HepG2 (cell line): Measurements from ENCODE around the gene RAMP3. TPM values are rescaled to one million over a fixed set of nuclear protein-coding genes. Genes with fewer than 3 reads are reported as not detected.
A peak's percentile ranks its signal among the peaks of the same experiment; 100 is the strongest.

Experiments used
- ATF5 ChIP-seq: sonication (generic); formaldehyde crosslinking; IDR thresholded peaks from 2 replicates; pipeline ENCODE4 v1.4.0; 2020; ENCODE audit warnings: mild to moderate bottlenecking, low read depth, missing genetic modification reagents
- CCDC6 ChIP-seq: sonication (generic); formaldehyde crosslinking; IDR thresholded peaks from 2 replicates; pipeline ENCODE4 v1.8.1; 2022; ENCODE audit warnings: mild to moderate bottlenecking, missing genetic modification reagents, moderate library complexity
- DBP ChIP-seq: sonication (generic); formaldehyde crosslinking; IDR thresholded peaks from 2 replicates; pipeline ENCODE4 v1.4.0; 2020; ENCODE audit warnings: missing genetic modification reagents; ENCODE audit errors: not compliant biosample characterization
- DPF2 ChIP-seq: sonication (generic); formaldehyde crosslinking; IDR thresholded peaks from 2 replicates; pipeline ENCODE4 v1.4.0; 2020; ENCODE audit warnings: mild to moderate bottlenecking, low read depth, missing genetic modification reagents, borderline replicate concordance
- EP300 ChIP-seq, 3 experiments: sonication (generic) in 1 of 3; formaldehyde crosslinking in 1 of 3; IDR thresholded peaks; 2 replicates each; pipeline versions ENCODE4 v1.5.1 to v1.6.1; 2011 to 2020; ENCODE audit warnings: low read depth in 2 of 3, low read length in 2 of 3, borderline replicate concordance in 1 of 3, improper control_type of control experiment in 1 of 3, mild to moderate bottlenecking in 1 of 3, missing genetic modification reagents in 1 of 3, moderate library complexity in 1 of 3
- FOXK1 ChIP-seq: sonication (generic); formaldehyde crosslinking; IDR thresholded peaks from 2 replicates; pipeline ENCODE4 v1.4.0; 2020; ENCODE audit warnings: low read depth, missing genetic modification reagents, borderline replicate concordance
- HNRNPUL1 ChIP-seq: fragments of 200-400 bp; formaldehyde crosslinking; IDR thresholded peaks from 2 replicates; pipeline ENCODE4 v1.6.1; 2017; ENCODE audit warnings: low read depth, mild to moderate bottlenecking, low read length, moderate library complexity
- JDP2 ChIP-seq: sonication (generic); formaldehyde crosslinking; IDR thresholded peaks from 2 replicates; pipeline ENCODE4 v1.8.1; 2022; ENCODE audit warnings: missing genetic modification reagents, borderline replicate concordance
- KLF16 ChIP-seq, 2 experiments: sonication (generic) in 1 of 2; formaldehyde crosslinking in 1 of 2; IDR thresholded peaks; 2 replicates each; pipeline versions ENCODE4 v1.6.1 to v1.8.0; 2016 to 2023; ENCODE audit warnings: missing genetic modification reagents in 2 of 2, missing compliant biosample characterization in 1 of 2
- MEF2D ChIP-seq: sonication (generic); formaldehyde crosslinking; IDR thresholded peaks from 2 replicates; pipeline ENCODE4 v1.5.1; 2020; ENCODE audit warnings: mild to moderate bottlenecking, missing genetic modification reagents
- NAIF1 ChIP-seq: sonication (generic); formaldehyde crosslinking; IDR thresholded peaks from 2 replicates; pipeline ENCODE4 v1.5.0; 2020; ENCODE audit warnings: mild to moderate bottlenecking, missing genetic modification reagents, borderline replicate concordance
- NFATC3 ChIP-seq: sonication (generic); formaldehyde crosslinking; IDR thresholded peaks from 2 replicates; pipeline ENCODE4 v1.5.1; 2020; ENCODE audit warnings: mild to moderate bottlenecking, missing genetic modification reagents
- NKX3-1 ChIP-seq: sonication (generic); formaldehyde crosslinking; IDR thresholded peaks from 2 replicates; pipeline ENCODE4 v1.5.0; 2020; ENCODE audit warnings: missing genetic modification reagents
- POGZ ChIP-seq: sonication (generic); formaldehyde crosslinking; IDR thresholded peaks from 2 replicates; pipeline ENCODE4 v1.4.0; 2020; ENCODE audit warnings: mild to moderate bottlenecking, missing genetic modification reagents
- POLR2AphosphoS2 ChIP-seq: IDR thresholded peaks from 2 replicates; pipeline ENCODE4 v1.6.1; 2011; ENCODE audit warnings: low read depth, low read length, improper control_type of control experiment
- TCF7 ChIP-seq: sonication (generic); IDR thresholded peaks from 2 replicates; pipeline ENCODE4 v1.6.1; 2016; ENCODE audit warnings: antibody characterized with exemption, low read depth
- ZBTB43 ChIP-seq: sonication (generic); formaldehyde crosslinking; conservative IDR thresholded peaks from 2 replicates; pipeline ENCODE4 v1.4.0; 2020; ENCODE audit warnings: missing genetic modification reagents
- ZFP36 ChIP-seq: fragments of 150-350 bp; IDR thresholded peaks from 2 replicates; pipeline ENCODE4 v1.6.1; 2018; ENCODE audit warnings: borderline replicate concordance, low read length, low read depth; ENCODE audit not compliant: partially characterized antibody
- ZFP62 ChIP-seq: sonication (generic); formaldehyde crosslinking; IDR thresholded peaks from 2 replicates; pipeline ENCODE4 v1.4.0; 2020; ENCODE audit warnings: missing genetic modification reagents
- ZNF232 ChIP-seq: sonication (generic); formaldehyde crosslinking; IDR thresholded peaks from 2 replicates; pipeline ENCODE4 v1.4.0; 2020; ENCODE audit warnings: missing genetic modification reagents, borderline replicate concordance
- ZNF333 ChIP-seq: sonication (generic); formaldehyde crosslinking; IDR thresholded peaks from 2 replicates; pipeline ENCODE4 v1.4.0; 2020; ENCODE audit warnings: mild to moderate bottlenecking, missing genetic modification reagents, borderline replicate concordance
- ZNF33A ChIP-seq: sonication (generic); formaldehyde crosslinking; IDR thresholded peaks from 2 replicates; pipeline ENCODE4 v1.5.1; 2020; ENCODE audit warnings: missing genetic modification reagents, mild to moderate bottlenecking, moderate library complexity, borderline replicate concordance
- ZNF614 ChIP-seq: IDR thresholded peaks from 2 replicates; pipeline ENCODE4 v1.6.1; 2018; ENCODE audit warnings: missing biosample characterization, missing genetic modification reagents, inconsistent platforms, borderline replicate concordance
- ZNF703 ChIP-seq: sonication (generic); formaldehyde crosslinking; IDR thresholded peaks from 2 replicates; pipeline ENCODE4 v1.5.1; 2020; ENCODE audit warnings: missing genetic modification reagents, mild to moderate bottlenecking, moderate library complexity, borderline replicate concordance
- ZNF713 ChIP-seq: sonication (generic); formaldehyde crosslinking; IDR thresholded peaks from 2 replicates; pipeline ENCODE4 v1.4.0; 2020; ENCODE audit warnings: mild to moderate bottlenecking, missing genetic modification reagents
- ZNF737 ChIP-seq: sonication (generic); formaldehyde crosslinking; IDR thresholded peaks from 2 replicates; pipeline ENCODE4 v1.5.0; 2020; ENCODE audit warnings: missing genetic modification reagents, mild to moderate bottlenecking, borderline replicate concordance
- polyA plus RNA-seq, 8 experiments: library from polyadenylated mRNA; depleted of rRNA in 3 of 8; stranded (reverse) in 7 of 8; unstranded in 1 of 8; fragments of >200 nt; fragmentation: Illumina TruSeq in 4 of 8; extraction: Trizol in 4 of 8; gene quantifications; 2 replicates each; pipeline versions ENCODE4 v1.2.1 to v1.2.3, GENCODE V29; 2011 to 2016; ENCODE audit warnings: low read depth in 4 of 8, missing spikeins in 1 of 8, mixed read lengths in 1 of 8; ENCODE audit not compliant: insufficient read depth in 1 of 8
- total RNA-seq, 5 experiments: library from RNA; depleted of rRNA; stranded (reverse); fragments of >200 nt; fragmentation: Illumina TruSeq; extraction: Trizol; gene quantifications; 2 replicates each; pipeline ENCODE4 v1.2.3, GENCODE V29; 2016; ENCODE audit warnings: low read depth in 1 of 5

The RAMP3 gene
- total and polyA plus RNA-seq, 2 of the 13 experiments (the other 11 are each of a cell fraction or from before 2014, with no cell fraction given): not detected

DNA sequence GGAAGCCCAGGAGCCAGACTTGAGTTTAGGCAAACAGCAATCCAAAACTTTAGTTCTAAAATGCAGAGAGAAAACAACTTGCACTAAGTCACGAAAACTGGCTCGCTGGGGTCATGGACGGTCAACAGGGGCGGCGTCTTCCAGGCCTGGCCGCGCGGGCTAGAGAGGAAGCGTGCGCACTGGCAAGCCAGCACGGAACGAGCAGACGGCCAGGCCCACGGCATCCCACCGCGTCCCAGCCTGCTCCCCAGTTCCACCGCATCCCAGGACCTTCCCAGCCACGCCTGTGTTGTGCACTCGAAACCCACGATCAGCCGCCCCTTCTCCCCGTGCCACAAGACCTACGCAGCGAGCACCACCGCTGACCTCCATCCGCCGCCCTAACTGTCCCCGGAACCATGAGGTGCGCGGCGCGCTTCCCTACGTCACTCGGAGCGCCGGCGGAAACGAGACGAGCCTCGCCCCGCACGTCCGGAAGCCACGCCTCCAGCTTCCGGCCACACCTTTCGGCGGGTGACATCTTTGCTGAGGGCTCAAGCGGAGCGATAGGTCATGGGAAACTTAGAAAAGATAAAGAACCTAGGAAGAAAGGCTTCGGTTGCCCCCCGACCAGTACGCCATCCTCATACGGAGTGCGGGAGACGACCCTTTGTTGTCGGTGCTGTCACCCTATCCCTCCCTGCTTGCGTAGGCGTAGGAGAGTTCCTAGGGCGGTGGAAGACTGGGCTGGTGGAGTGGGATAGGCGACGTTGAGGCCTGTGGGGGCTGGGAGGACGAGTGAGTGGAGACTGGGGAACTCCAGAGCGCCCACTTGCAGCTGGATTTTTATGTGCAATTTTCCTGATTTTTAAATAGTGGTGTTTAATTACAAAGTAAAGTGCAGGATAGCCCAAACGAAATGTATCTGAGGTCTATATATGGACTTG, 46.0 kb upstream of the RAMP3 start, which contains the start of gene TBRG4 (continued):
- peak; percentile 97 for TF ChIP-seq ZNF333 (CRISPR knock-in tag)
- peak; percentile 79; the same call in 1 of the 2 replicates for TF ChIP-seq NKX3-1 (CRISPR knock-in tag)
- no peak for TF ChIP-seq ZNF33A
- peak; percentile 60; the same call in 1 of the 2 replicates for TF ChIP-seq ZNF614 (CRISPR knock-in tag)
- TF ChIP-seq KLF16 (CRISPR knock-in tag; IDR thresholded peaks at IDR 0.05): peak in 1 of 2 experiments; percentile 78; a peak in 2 of 4 replicates
- TF ChIP-seq ZFP62: no peak
- TF ChIP-seq NAIF1: peak; percentile 90
- TF ChIP-seq HNRNPUL1: no peak
- 0 out of 2 replicates have a peak, but pooled peaks have one; percentile 36 for TF ChIP-seq ZNF232 (CRISPR knock-in tag)
- TF ChIP-seq MEF2D (CRISPR knock-in tag): peak; percentile 79
- TF ChIP-seq CCDC6 (CRISPR knock-in tag): peak; percentile 83
- TF ChIP-seq DBP (CRISPR knock-in tag): no peak
- TF ChIP-seq DPF2: no peak
- TF ChIP-seq ZFP36: peak; percentile 3
- no peak for TF ChIP-seq TCF7
- TF ChIP-seq JDP2 (CRISPR knock-in tag): no peak; the same call in 1 of the 2 replicates
- peak; percentile 96; the same call in 1 of the 2 replicates for TF ChIP-seq ATF5 (CRISPR knock-in tag)
- 0 out of 2 replicates have a peak, but pooled peaks have one; percentile 82 for TF ChIP-seq ZNF713
- TF ChIP-seq POGZ (CRISPR knock-in tag): peak; percentile 97
- peak; percentile 94; the same call in 1 of the 2 replicates for TF ChIP-seq ZNF737 (CRISPR knock-in tag)
- TF ChIP-seq ZNF703: peak; percentile 76; the same call in 1 of the 2 replicates
- peak; percentile 92 for TF ChIP-seq POLR2AphosphoS2
- TF ChIP-seq ZBTB43 (CRISPR knock-in tag): 0 out of 2 replicates have a peak, but pooled peaks have one; percentile 75
- peak; percentile 90; the same call in 1 of the 2 replicates for TF ChIP-seq NFATC3 (CRISPR knock-in tag)
- peak in 1 of 2 experiments; percentile 27; a peak in 1 of 4 replicates for TF ChIP-seq EP300 (IDR thresholded peaks at IDR 0.05; ENCODE audit: low read depth in 2 of 2, low read length in 2 of 2)
- peak; percentile 41; the same call in 1 of the 2 replicates for TF ChIP-seq EP300 (CRISPR knock-in tag; IDR thresholded peaks at IDR 0.05; ENCODE audit: borderline replicate concordance)
- peak; percentile 96 for TF ChIP-seq FOXK1 (CRISPR knock-in tag)
